Panc1 (cell line): ENCODE measurements around the gene CYP26B1.

Experiments used
- CTCF ChIP-seq: fragments of 450-650 bp; IDR thresholded peaks from 2 replicates; pipeline ENCODE4 v1.5.1; 2017; ENCODE audit warnings: mild to moderate bottlenecking
- POLR2AphosphoS5 ChIP-seq: IDR thresholded peaks from 2 replicates; pipeline ENCODE4 v1.6.1; 2012; ENCODE audit warnings: mild to moderate bottlenecking, low read depth, low read length, moderate library complexity
- REST ChIP-seq, 2 experiments: IDR thresholded peaks; 2 replicates each; pipeline ENCODE4 v1.6.1; 2011 to 2012; ENCODE audit warnings: low read depth in 2 of 2, control low read depth in 1 of 2, low read length in 1 of 2, mild to moderate bottlenecking in 1 of 2, moderate library complexity in 1 of 2; ENCODE audit not compliant: insufficient read depth in 1 of 2
- SIN3A ChIP-seq: IDR thresholded peaks from 2 replicates; pipeline ENCODE4 v1.6.1; 2012; ENCODE audit warnings: low read depth, mild to moderate bottlenecking, low read length, moderate library complexity, borderline replicate concordance; ENCODE audit not compliant: insufficient read depth
- TCF7L2 ChIP-seq: IDR thresholded peaks from 2 replicates; pipeline ENCODE4 v1.6.1; 2011; ENCODE audit warnings: mild to moderate bottlenecking, low read depth, low read length, inconsistent platforms

GRCh38 chr2:72144632-72145288 is 2.9 kb downstream of the CYP26B1 start:
- TF ChIP-seq CTCF (no peak), SIN3A (no peak), TCF7L2 (no peak), POLR2AphosphoS5 (no peak), REST (IDR thresholded peaks at IDR 0.05; ENCODE audit: insufficient read depth in 1 of 2, low read depth in 2 of 2, low read length in 1 of 2) (no peak)
